HG03064 (cell line): ENCODE data around the gene TTC3.
A peak's percentile ranks its signal among the peaks of the same experiment; 100 is the strongest.
"Not testable (repeated sequence)": the region's sequence is repeated elsewhere in the genome, so short reads cannot be mapped to it uniquely, and the experiment has no call there.

Experiments
- ATAC-seq: cut with Tn5 transposase; IDR thresholded peaks from one replicate; pipeline ENCODE4 v1.9.1; 2021; ENCODE audit warnings: low read depth; ENCODE audit not compliant: unreplicated experiment

TTC3 gene

GRCh38 chr21:37219761-37220432 lies 146.8 kb downstream of the TTC3 start:
- no peak for ATAC-seq

- ATAC-seq: peak; percentile 35
These were observed 147.5 kb downstream of the TTC3 start for GRCh38 chr21:37220433-37220980.

- ATAC-seq: peak; percentile 68
These were observed 148.1 kb downstream of the TTC3 start for GRCh38 chr21:37220981-37221664.

GRCh38 chr21:37222248-37222647 lies 149.2 kb downstream of the TTC3 start:
- ATAC-seq: not testable (repeated sequence)

GRCh38 chr21:37223804-37224345 lies 150.8 kb downstream of the TTC3 start:
- ATAC-seq: no peak

- ATAC-seq: no peak
These were observed 152.1 kb downstream of the TTC3 start for GRCh38 chr21:37224861-37225839.

GRCh38 chr21:37226041-37226920 lies 153.2 kb downstream of the TTC3 start:
- no peak for ATAC-seq

- no peak for ATAC-seq
These were observed 154.3 kb downstream of the TTC3 start for GRCh38 chr21:37227071-37228002.

- no peak for ATAC-seq
These were observed 154.9 kb downstream of the TTC3 start for GRCh38 chr21:37228003-37228400.

GRCh38 chr21:37230632-37231248 lies 157.7 kb downstream of the TTC3 start:
- no peak for ATAC-seq

GRCh38 chr21:37231249-37231645 lies 158.2 kb downstream of the TTC3 start:
- ATAC-seq: no peak

- ATAC-seq: no peak
These were observed 158.6 kb downstream of the TTC3 start for GRCh38 chr21:37231671-37232070.

- ATAC-seq: no peak
These were observed 159.4 kb downstream of the TTC3 start for GRCh38 chr21:37232274-37233018.

GRCh38 chr21:37233551-37234146 lies 160.6 kb downstream of the TTC3 start:
- no peak for ATAC-seq

- no peak for ATAC-seq
These were observed 164.3 kb downstream of the TTC3 start for GRCh38 chr21:37237346-37237745.

GRCh38 chr21:37237764-37238163 lies 164.7 kb downstream of the TTC3 start:
- no peak for ATAC-seq

GRCh38 chr21:37240978-37241377 lies 167.9 kb downstream of the TTC3 start:
- no peak for ATAC-seq
